HG03378 (cell line): ENCODE data around the gene CCL13.
A peak's percentile ranks its signal among the peaks of the same experiment; 100 is the strongest.

Experiments used
- ATAC-seq: cut with Tn5 transposase; IDR thresholded peaks from one replicate; pipeline ENCODE4 v1.9.1; 2021; ENCODE audit warnings: mild to moderate bottlenecking, moderate library complexity; ENCODE audit not compliant: unreplicated experiment

CCL13 gene

GRCh38 chr17:34361478-34362061, 5.3 kb downstream of the CCL13 start:
- no peak for ATAC-seq

- ATAC-seq: no peak
Measured at GRCh38 chr17:34363183-34363661, 6.9 kb downstream of the CCL13 start, which contains the start of gene CCL1. CCL1 (minus strand) TSS chr17:34363233; CDS start chr17:34363161, 72 bp downstream.

- no peak for ATAC-seq
Measured at GRCh38 chr17:34364751-34365150, 8.5 kb downstream of the CCL13 start.

GRCh38 chr17:34365340-34365739, 9.1 kb downstream of the CCL13 start:
- ATAC-seq: no peak

GRCh38 chr17:34366010-34366409, 9.7 kb downstream of the CCL13 start:
- no peak for ATAC-seq

GRCh38 chr17:34366529-34367107, 10.3 kb downstream of the CCL13 start:
- ATAC-seq: no peak

- no peak for ATAC-seq
Measured at GRCh38 chr17:34367486-34368195, 11.4 kb downstream of the CCL13 start.

GRCh38 chr17:34368196-34368945, 12.1 kb downstream of the CCL13 start:
- ATAC-seq: no peak

- ATAC-seq: no peak
Measured at GRCh38 chr17:34368946-34369500, 12.7 kb downstream of the CCL13 start.

GRCh38 chr17:34369571-34369970, 13.3 kb downstream of the CCL13 start:
- ATAC-seq: no peak

- ATAC-seq: no peak
Measured at GRCh38 chr17:34370376-34370996, 14.2 kb downstream of the CCL13 start.

GRCh38 chr17:34370997-34371395, 14.7 kb downstream of the CCL13 start:
- no peak for ATAC-seq

GRCh38 chr17:34371405-34372100, 15.3 kb downstream of the CCL13 start:
- no peak for ATAC-seq

- no peak for ATAC-seq
Measured at GRCh38 chr17:34374457-34374856, 18.2 kb downstream of the CCL13 start.

GRCh38 chr17:34375426-34375997, 19.2 kb downstream of the CCL13 start:
- no peak for ATAC-seq

GRCh38 chr17:34377078-34377823, 21.0 kb downstream of the CCL13 start:
- ATAC-seq: no peak

- peak; percentile 83 for ATAC-seq
Measured at GRCh38 chr17:34378664-34379101, 22.4 kb downstream of the CCL13 start.

GRCh38 chr17:34379868-34380267, 23.6 kb downstream of the CCL13 start:
- ATAC-seq: no peak

- ATAC-seq: no peak
Measured at GRCh38 chr17:34382621-34383124, 26.4 kb downstream of the CCL13 start.
